Keratinocyte (primary cell): ENCODE measurements around the gene TBCB. TPM values are rescaled to one million over a fixed set of nuclear protein-coding genes. Genes with fewer than 3 reads are reported as not detected.
A peak's percentile ranks its signal among the peaks of the same experiment; 100 is the strongest.

Source experiments
- DNase-seq: peaks from one replicate; pipeline ENCODE4 v3.0.0-alpha.2; 2011; ENCODE audit warnings: low read depth, missing footprints, low spot score
- FAIRE-seq: peaks from 2 replicates; lab custom pipeline; 2011; peaks lifted over from hg19 to GRCh38; lab: Jason Lieb, UNC
- H2AFZ ChIP-seq: 2 replicates; pipeline ENCODE4 v1.6.0; 2012; ENCODE audit warnings: low read length, control low read depth, inconsistent platforms; ENCODE audit not compliant: control insufficient read depth
- H3K27ac ChIP-seq: 2 replicates; pipeline ENCODE4 v1.5.1; 2011; ENCODE audit warnings: low read length; ENCODE audit not compliant: control insufficient read depth, insufficient read depth
- H3K27me3 ChIP-seq: 3 replicates; pipeline ENCODE4 v1.6.0; 2011; ENCODE audit warnings: low read length; ENCODE audit not compliant: control insufficient read depth, insufficient read depth; ENCODE audit errors: extremely low read depth
- H3K36me3 ChIP-seq, 2 experiments: 2 replicates in 1 of 2; 3 replicates in 1 of 2; pipeline ENCODE4 v1.5.1; 2011; ENCODE audit warnings: low read length in 2 of 2, mild to moderate bottlenecking in 1 of 2; ENCODE audit not compliant: control insufficient read depth in 2 of 2, insufficient read depth in 2 of 2; ENCODE audit errors: extremely low read depth in 1 of 2
- H3K4me1 ChIP-seq: 3 replicates; pipeline ENCODE4 v1.5.1; 2011; ENCODE audit warnings: low read length; ENCODE audit not compliant: control insufficient read depth, insufficient read depth; ENCODE audit errors: extremely low read depth
- H3K4me2 ChIP-seq: 3 replicates; pipeline ENCODE4 v1.6.0; 2011; ENCODE audit warnings: low read depth, low read length; ENCODE audit not compliant: control insufficient read depth, insufficient read depth; ENCODE audit errors: extremely low read depth
- H3K4me3 ChIP-seq, 3 experiments: fragments of 200-600 bp in 1 of 3; sonication (generic) in 1 of 3; 2 replicates in 2 of 3; 3 replicates in 1 of 3; pipeline ENCODE4 v1.5.1; 2011 to 2016; ENCODE audit warnings: low read length in 3 of 3, mild to moderate bottlenecking in 3 of 3, control low read depth in 2 of 3, inconsistent platforms in 1 of 3, low read depth in 1 of 3, mixed read lengths in 1 of 3, mixed run types in 1 of 3, moderate library complexity in 1 of 3; ENCODE audit not compliant: control insufficient read depth in 2 of 3, insufficient read depth in 2 of 3; ENCODE audit errors: extremely low read depth in 1 of 3
- H3K79me2 ChIP-seq: 2 replicates; pipeline ENCODE4 v1.6.0; 2012; ENCODE audit warnings: low read length; ENCODE audit not compliant: control insufficient read depth, insufficient read depth
- H3K9ac ChIP-seq: 3 replicates; pipeline ENCODE4 v1.6.0; 2011; ENCODE audit warnings: low read length; ENCODE audit not compliant: control insufficient read depth, insufficient read depth; ENCODE audit errors: extremely low read depth
- H3K9me1 ChIP-seq: 3 replicates; pipeline ENCODE4 v1.6.0; 2011; ENCODE audit warnings: low read length; ENCODE audit not compliant: control insufficient read depth, insufficient read depth; ENCODE audit errors: extremely low read depth
- H3K9me3 ChIP-seq: 2 replicates; pipeline ENCODE4 v1.5.1; 2012; ENCODE audit warnings: low read depth, low read length; ENCODE audit not compliant: control insufficient read depth
- H4K20me1 ChIP-seq: 3 replicates; pipeline ENCODE4 v1.6.0; 2011; ENCODE audit warnings: low read length; ENCODE audit not compliant: control insufficient read depth, insufficient read depth; ENCODE audit errors: extremely low read depth
- CTCF ChIP-seq, 3 experiments: IDR thresholded peaks in 1 of 3; conservative IDR thresholded peaks in 1 of 3; optimal IDR thresholded peaks in 1 of 3; 2 replicates in 2 of 3; 3 replicates in 1 of 3; pipeline versions ENCODE3 to v1.5.1; 2011; ENCODE audit warnings: low read length in 3 of 3, mild to moderate bottlenecking in 3 of 3, moderate library complexity in 2 of 3, control low read depth in 1 of 3, inconsistent platforms in 1 of 3; ENCODE audit not compliant: insufficient read depth in 2 of 3; ENCODE audit errors: extremely low read depth in 1 of 3
- EZH2 ChIP-seq: IDR thresholded peaks from one replicate; pipeline ENCODE4 v1.6.1; 2012; ENCODE audit warnings: inconsistent platforms, mild to moderate bottlenecking, low read length, moderate library complexity
- dilution Hi-C: fragments of 300-500 bp; cut with MboI; formaldehyde crosslinking; loops from one replicate; pipeline ENCODE4 v1.7.0; 2020; ENCODE audit warnings: low sequenced_read_pairs; ENCODE audit not compliant: extremely low pct_ligation_motif_present
- polyA plus RNA-seq, 5 experiments: library from polyadenylated mRNA; depleted of rRNA in 3 of 5; stranded (reverse) in 3 of 5; stranded (forward) in 1 of 5; unstranded in 1 of 5; fragments of >200 nt; gene quantifications; 1 replicate in 1 of 5; 2 replicates in 3 of 5; 3 replicates in 1 of 5; pipeline versions ENCODE4 v1.2.1 to v1.2.3, GENCODE V29; 2011 to 2012; ENCODE audit warnings: missing spikeins in 2 of 5, low read depth in 1 of 5, low replicate concordance in 1 of 5

Gene TBCB
- polyA plus RNA-seq, 1 donor (not counting 4 experiments of a cell fraction or from before 2014, with no cell fraction given): 183 TPM

- no peak for DNase-seq
- no peaks in the 10 kb centered on the region for H3K9me3 ChIP-seq
- H3K9me1 ChIP-seq: no peaks in the 10 kb centered on the region
- no peak for FAIRE-seq
- no peak overlapping the region for H3K4me2 ChIP-seq
- H3K4me1 ChIP-seq: peaks cover 10% of the 10 kb centered on the region
- peaks cover 15% of the 10 kb centered on the region for H3K79me2 ChIP-seq
- TF ChIP-seq EZH2 (no peak), CTCF (optimal IDR thresholded peaks at IDR 0.05 in 1 of 3, IDR thresholded peaks at IDR 0.05 in 1 of 3, conservative IDR thresholded peaks at IDR 0.05 in 1 of 3; ENCODE audit: extremely low read depth in 1 of 3, insufficient read depth in 2 of 3, low read length in 3 of 3) (no peak)
- dilution Hi-C loops: no loop called here
- H3K4me3 ChIP-seq: no peak overlapping the region
- H3K27me3 ChIP-seq: no peaks in the 10 kb centered on the region
- no peak overlapping the region for H2AFZ ChIP-seq
- H3K36me3 ChIP-seq: peaks cover 7 to 14% of the 10 kb centered on the region in 2 experiments
- no peak overlapping the region for H3K9ac ChIP-seq
- no peak overlapping the region for H3K27ac ChIP-seq
- peaks cover 3% of the 10 kb centered on the region for H4K20me1 ChIP-seq
Measured at GRCh38 chr19:36112678-36113077, 2.6 kb upstream of the TBCB start.

GRCh38 chr19:36113425-36113824 is 1.8 kb upstream of the TBCB start:
- TF ChIP-seq EZH2: no peak
- no peak for TF ChIP-seq CTCF (optimal IDR thresholded peaks at IDR 0.05 in 1 of 3, IDR thresholded peaks at IDR 0.05 in 1 of 3, conservative IDR thresholded peaks at IDR 0.05 in 1 of 3; ENCODE audit: extremely low read depth in 1 of 3, insufficient read depth in 2 of 3, low read length in 3 of 3)
- peak overlapping the region; percentile 93 for H3K9ac ChIP-seq
- H2AFZ ChIP-seq: no peak overlapping the region
- DNase-seq: no peak
- no peaks in the 10 kb centered on the region for H3K9me1 ChIP-seq
- peaks cover 19% of the 10 kb centered on the region for H3K79me2 ChIP-seq
- no peaks in the 10 kb centered on the region for H3K27me3 ChIP-seq
- no peaks in the 10 kb centered on the region for H3K9me3 ChIP-seq
- H3K4me3 ChIP-seq: peak overlapping the region; percentile 83 to 97 (median 94)
- H4K20me1 ChIP-seq: peaks cover 3% of the 10 kb centered on the region
- peak overlapping the region; percentile 97 for H3K4me2 ChIP-seq
- FAIRE-seq: no peak
- H3K4me1 ChIP-seq: peaks cover 10% of the 10 kb centered on the region
- peaks cover 13 to 16% of the 10 kb centered on the region in 2 experiments for H3K36me3 ChIP-seq
- no peak overlapping the region for H3K27ac ChIP-seq
- dilution Hi-C loops: no loop called here
